ENCODE measurements around the gene ULBP2. TPM values are rescaled to one million over a fixed set of nuclear protein-coding genes. Genes with fewer than 3 reads are reported as not detected.
"Not testable (repeated sequence)": the region's sequence is repeated elsewhere in the genome, so short reads cannot be mapped to it uniquely, and the experiment has no call there.

The ULBP2 gene
- polyA plus RNA-seq, 1 donor = 0.09 TPM

- H3K4me1 ChIP-seq (ENCODE audit: control insufficient read depth, insufficient read depth, low read length) = peaks cover 14% of the 10 kb centered on the region
- no peaks in the 10 kb centered on the region for H3K36me3 ChIP-seq (ENCODE audit: control insufficient read depth, insufficient read depth, low read length)
- H3K9me3 ChIP-seq (ENCODE audit: control insufficient read depth, low read depth, low read length) = no peaks in the 10 kb centered on the region
- H3K27me3 ChIP-seq (ENCODE audit: control insufficient read depth, insufficient read depth, low read length) = peaks cover 35% of the 10 kb centered on the region
- H3K4me3 ChIP-seq (ENCODE audit: low read length) = no peak overlapping the region
- WGBS (ENCODE audit: insufficient coverage, low lambda C conversion rate) = no CpG with 5 or more reads among the region's 4 CpGs
- DNase-seq = no peak
- no peak overlapping the region for H3K27ac ChIP-seq (ENCODE audit: low read length)
These were observed 22.0 kb upstream of the ULBP2 start for GRCh38 chr6:149919834-149920225.

DNA sequence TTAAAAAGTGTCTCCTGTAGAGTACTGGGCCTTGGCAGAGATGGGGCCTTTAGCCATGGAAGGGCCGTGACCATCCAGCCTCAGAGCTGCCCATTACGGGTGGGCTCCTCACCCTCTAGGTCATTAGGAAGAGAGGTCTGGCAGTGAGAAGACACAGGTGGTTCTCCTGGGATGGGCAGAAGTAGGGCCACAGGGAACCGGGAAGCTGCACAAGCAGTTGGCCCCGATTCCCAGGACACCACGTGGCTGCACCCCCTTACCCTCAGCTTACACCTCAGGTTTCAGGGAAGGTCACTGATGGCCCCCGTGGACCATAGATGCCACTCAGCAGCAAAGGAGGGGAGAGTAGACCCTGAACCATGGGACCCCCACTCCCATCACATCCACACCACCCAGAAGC lies 20.5 kb upstream of the ULBP2 start:
- H3K27ac ChIP-seq (ENCODE audit: low read length) = no peak overlapping the region
- peaks cover 16% of the 10 kb centered on the region for H3K4me1 ChIP-seq (ENCODE audit: control insufficient read depth, insufficient read depth, low read length)
- peaks cover 47% of the 10 kb centered on the region for H3K27me3 ChIP-seq (ENCODE audit: control insufficient read depth, insufficient read depth, low read length)
- no peak overlapping the region for H3K4me3 ChIP-seq (ENCODE audit: low read length)
- WGBS (ENCODE audit: insufficient coverage, low lambda C conversion rate) = no CpG with 5 or more reads among the region's 6 CpGs
- DNase-seq = no peak
- no peaks in the 10 kb centered on the region for H3K36me3 ChIP-seq (ENCODE audit: control insufficient read depth, insufficient read depth, low read length)
- H3K9me3 ChIP-seq (ENCODE audit: control insufficient read depth, low read depth, low read length) = no peaks in the 10 kb centered on the region

DNA sequence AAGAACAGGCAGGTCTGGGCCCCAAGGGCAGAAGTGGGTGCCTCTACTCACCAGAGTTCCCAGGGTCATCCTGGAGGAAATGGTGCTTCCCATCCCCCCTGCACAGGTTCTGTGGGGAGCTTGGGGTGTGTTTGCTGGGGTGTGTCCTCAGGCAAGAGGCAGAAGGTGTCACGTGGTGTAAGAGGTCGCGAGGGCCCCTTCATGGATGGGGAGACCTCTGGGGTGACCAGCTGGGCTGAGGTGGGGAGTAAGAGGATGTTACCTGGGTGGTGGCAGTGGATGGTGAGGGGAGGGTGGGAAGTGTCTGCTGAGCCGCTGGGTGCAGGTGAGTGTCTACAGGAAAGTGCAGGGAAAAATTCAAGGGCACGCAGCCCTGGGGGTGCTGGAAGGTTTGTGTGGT lies 19.7 kb upstream of the ULBP2 start:
- not testable (repeated sequence) for H3K36me3 ChIP-seq (ENCODE audit: control insufficient read depth, insufficient read depth, low read length); H3K27ac ChIP-seq (ENCODE audit: low read length); H3K4me3 ChIP-seq (ENCODE audit: low read length); H3K9me3 ChIP-seq (ENCODE audit: control insufficient read depth, low read depth, low read length); DNase-seq
- Histone ChIP-seq H3K27me3 (ENCODE audit: control insufficient read depth, insufficient read depth, low read length) (peaks cover 48% of the 10 kb centered on the region), H3K4me1 (ENCODE audit: control insufficient read depth, insufficient read depth, low read length) (peaks cover 16% of the 10 kb centered on the region)
- no CpG with 5 or more reads among the region's 5 CpGs for WGBS (ENCODE audit: insufficient coverage, low lambda C conversion rate)

DNA sequence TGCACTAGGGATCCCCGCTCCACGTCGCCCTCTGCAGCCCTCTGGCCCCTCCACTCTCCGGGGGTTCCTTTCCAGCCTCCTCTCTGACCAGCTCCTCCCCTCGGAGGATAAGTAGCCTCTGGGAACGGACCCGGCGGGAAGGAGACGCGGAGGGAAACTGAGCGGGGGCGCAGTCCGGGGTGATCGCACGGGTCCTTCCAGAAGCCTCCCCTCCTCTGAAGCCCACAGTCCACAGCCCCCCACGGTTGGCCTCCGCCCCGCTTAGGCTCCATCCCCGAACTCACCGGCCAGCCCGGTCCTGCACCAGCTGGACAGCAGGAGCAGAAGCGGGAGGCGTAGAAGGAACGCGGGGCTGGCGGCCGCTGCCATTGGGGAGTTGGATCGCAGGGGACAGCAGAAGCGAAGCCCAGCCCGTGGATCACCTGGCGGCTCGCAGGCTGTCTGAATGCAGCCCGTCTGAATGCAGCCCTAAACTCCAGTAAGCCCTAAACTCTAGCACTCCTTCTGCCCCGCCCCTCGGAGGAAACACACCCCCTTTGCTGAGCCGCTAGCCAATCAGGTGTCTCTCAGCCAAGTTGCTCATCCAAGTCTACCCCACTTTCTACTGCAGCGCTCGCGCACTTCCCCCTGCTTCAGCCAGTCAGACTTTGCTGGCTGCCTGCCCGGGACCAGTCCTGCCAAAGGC lies 19.0 kb upstream of the ULBP2 start, which contains the start of gene RAET1G:
TSS of gene RAET1G (minus strand) at position 480 of the 685 bp plus-strand sequence. CDS start at position 369, 111 bp downstream.
- Histone ChIP-seq H3K27me3 (ENCODE audit: control insufficient read depth, insufficient read depth, low read length) (peaks cover 48% of the 10 kb centered on the region), H3K9me3 (ENCODE audit: control insufficient read depth, low read depth, low read length) (no peaks in the 10 kb centered on the region), H3K27ac (ENCODE audit: low read length) (no peak within 1 kb of the TSS), H3K4me1 (ENCODE audit: control insufficient read depth, insufficient read depth, low read length) (peaks cover 16% of the 10 kb centered on the region), H3K36me3 (ENCODE audit: control insufficient read depth, insufficient read depth, low read length) (no peaks in the 10 kb centered on the region), H3K4me3 (ENCODE audit: low read length) (peak within 1 kb of the TSS; percentile 45)
- WGBS (ENCODE audit: insufficient coverage, low lambda C conversion rate) = no CpG with 5 or more reads among the region's 40 CpGs
- peak; percentile 76 to 83 for DNase-seq

DNA sequence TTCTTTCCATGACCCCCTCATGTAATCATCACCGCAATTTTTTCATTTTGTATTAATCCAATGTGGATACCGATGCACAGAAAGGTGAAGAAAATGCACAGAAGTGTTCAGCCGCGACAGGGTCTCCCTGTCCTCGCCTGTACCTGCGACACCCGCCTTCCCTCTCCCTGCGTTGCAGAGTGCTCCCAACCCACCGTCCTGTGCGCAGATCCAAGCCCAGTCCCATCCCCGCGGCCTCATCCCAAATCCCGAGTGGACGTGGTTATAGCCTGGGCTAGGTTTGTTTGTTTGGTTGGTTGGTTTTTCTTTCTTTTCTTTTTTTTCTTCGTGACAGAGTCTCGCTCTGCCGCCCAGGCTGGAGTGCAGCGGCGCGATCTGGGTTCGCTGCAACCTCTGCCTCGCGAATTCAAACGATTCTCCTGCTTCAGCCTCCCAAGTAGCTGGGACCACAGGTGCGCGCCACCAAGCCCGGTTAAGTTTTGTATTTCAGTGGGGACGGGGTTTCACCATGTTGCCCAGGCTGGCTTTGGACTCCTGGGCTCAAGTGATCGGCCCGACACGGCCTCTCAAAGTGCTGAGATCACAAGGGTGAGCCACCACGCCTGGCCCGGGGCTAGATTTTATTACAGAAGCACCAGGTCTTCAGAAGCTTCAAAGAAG lies 18.4 kb upstream of the ULBP2 start:
- H3K9me3 ChIP-seq (ENCODE audit: control insufficient read depth, low read depth, low read length) = no peaks in the 10 kb centered on the region
- H3K27me3 ChIP-seq (ENCODE audit: control insufficient read depth, insufficient read depth, low read length) = peaks cover 48% of the 10 kb centered on the region
- H3K4me1 ChIP-seq (ENCODE audit: control insufficient read depth, insufficient read depth, low read length) = peaks cover 16% of the 10 kb centered on the region
- peak overlapping the region; percentile 45 for H3K4me3 ChIP-seq (ENCODE audit: low read length)
- DNase-seq = no peak
- no CpG with 5 or more reads among the region's 33 CpGs for WGBS (ENCODE audit: insufficient coverage, low lambda C conversion rate)
- no peak overlapping the region for H3K27ac ChIP-seq (ENCODE audit: low read length)
- no peaks in the 10 kb centered on the region for H3K36me3 ChIP-seq (ENCODE audit: control insufficient read depth, insufficient read depth, low read length)

GRCh38 chr6:149924206-149924932 lies 17.4 kb upstream of the ULBP2 start:
- WGBS (ENCODE audit: insufficient coverage, low lambda C conversion rate) = no CpG with 5 or more reads among the region's 9 CpGs
- Histone ChIP-seq H3K27me3 (ENCODE audit: control insufficient read depth, insufficient read depth, low read length) (peaks cover 54% of the 10 kb centered on the region), H3K9me3 (ENCODE audit: control insufficient read depth, low read depth, low read length) (no peaks in the 10 kb centered on the region), H3K36me3 (ENCODE audit: control insufficient read depth, insufficient read depth, low read length) (no peaks in the 10 kb centered on the region), H3K27ac (ENCODE audit: low read length) (no peak overlapping the region), H3K4me1 (ENCODE audit: control insufficient read depth, insufficient read depth, low read length) (peaks cover 16% of the 10 kb centered on the region), H3K4me3 (ENCODE audit: low read length) (no peak overlapping the region)
- no peak for DNase-seq

DNA sequence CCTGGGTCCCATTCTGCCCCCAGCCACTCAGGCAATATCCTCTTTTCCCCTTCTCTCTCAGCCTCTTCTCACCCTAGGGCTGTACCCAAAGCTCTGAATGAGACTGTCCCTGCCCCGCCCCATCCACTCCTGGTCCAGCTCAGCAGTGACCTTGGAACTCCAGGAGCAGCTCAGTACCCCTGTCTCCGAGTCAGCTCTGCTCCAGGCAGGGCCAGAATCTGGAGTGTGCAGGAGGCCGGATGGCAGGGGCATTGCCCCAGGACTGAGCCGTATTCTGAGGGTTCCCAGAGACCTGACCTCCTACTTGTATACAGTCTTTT lies 16.9 kb upstream of the ULBP2 start:
- Histone ChIP-seq H3K27me3 (ENCODE audit: control insufficient read depth, insufficient read depth, low read length) (peaks cover 58% of the 10 kb centered on the region), H3K4me1 (ENCODE audit: control insufficient read depth, insufficient read depth, low read length) (peaks cover 16% of the 10 kb centered on the region), H3K4me3 (ENCODE audit: low read length) (no peak overlapping the region), H3K9me3 (ENCODE audit: control insufficient read depth, low read depth, low read length) (no peaks in the 10 kb centered on the region), H3K36me3 (ENCODE audit: control insufficient read depth, insufficient read depth, low read length) (no peaks in the 10 kb centered on the region), H3K27ac (ENCODE audit: low read length) (no peak overlapping the region)
- no CpG with 5 or more reads among the region's 4 CpGs for WGBS (ENCODE audit: insufficient coverage, low lambda C conversion rate)
- no peak for DNase-seq

- WGBS (ENCODE audit: insufficient coverage, low lambda C conversion rate) = no CpG with 5 or more reads among the region's 34 CpGs
- H3K27me3 ChIP-seq (ENCODE audit: control insufficient read depth, insufficient read depth, low read length) = peaks cover 60% of the 10 kb centered on the region
- no peaks in the 10 kb centered on the region for H3K36me3 ChIP-seq (ENCODE audit: control insufficient read depth, insufficient read depth, low read length)
- peak in 1 of 2 donors; percentile 48 for DNase-seq
- peaks cover 16% of the 10 kb centered on the region for H3K4me1 ChIP-seq (ENCODE audit: control insufficient read depth, insufficient read depth, low read length)
- no peaks in the 10 kb centered on the region for H3K9me3 ChIP-seq (ENCODE audit: control insufficient read depth, low read depth, low read length)
- H3K27ac ChIP-seq (ENCODE audit: low read length) = no peak overlapping the region
- H3K4me3 ChIP-seq (ENCODE audit: low read length) = peak overlapping the region; percentile 60
These were observed 16.4 kb upstream of the ULBP2 start for GRCh38 chr6:149925253-149925973.

DNA sequence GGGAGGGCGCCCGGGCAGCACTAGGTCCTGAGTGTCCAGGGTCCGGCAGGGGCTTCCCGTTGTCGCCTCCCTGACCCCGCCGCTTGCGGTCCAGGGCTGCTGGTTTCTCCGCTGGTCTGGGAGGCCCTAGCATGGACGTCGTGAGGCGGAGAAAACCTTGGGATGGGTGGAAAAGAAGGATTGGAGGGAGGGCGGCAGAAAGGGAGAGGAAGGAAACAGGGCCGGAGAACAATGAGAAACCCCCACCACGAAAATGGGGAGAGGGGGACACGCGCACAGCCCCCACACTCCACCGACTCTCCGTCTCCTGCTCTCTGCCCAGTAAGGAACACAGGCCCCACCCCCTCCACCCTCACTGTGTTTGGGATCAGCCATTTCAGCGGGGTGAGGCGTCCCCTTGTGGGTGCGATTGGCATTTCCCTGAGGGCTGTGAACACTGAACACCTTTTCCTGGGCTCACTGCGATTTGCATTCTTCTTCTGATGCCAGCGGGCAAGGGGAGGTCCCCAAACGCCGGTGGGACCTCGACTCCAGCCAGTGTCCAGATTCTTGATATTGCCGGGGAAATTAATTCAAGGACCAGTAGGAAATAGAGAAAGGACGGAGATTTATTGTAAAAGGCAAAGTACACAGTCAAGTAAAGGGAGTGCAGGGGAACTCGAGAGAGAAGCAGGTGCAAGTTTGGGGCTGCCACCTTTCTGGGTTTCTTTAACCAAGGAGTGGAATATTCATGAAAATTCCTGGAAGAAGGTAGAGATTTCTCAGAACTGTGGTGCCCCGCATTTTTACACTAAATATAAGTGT lies 15.6 kb upstream of the ULBP2 start:
- no peak overlapping the region for H3K27ac ChIP-seq (ENCODE audit: low read length)
- 40% methylated on average over 1 of the region's 31 CpGs for WGBS (ENCODE audit: insufficient coverage, low lambda C conversion rate)

More for the DNA sequence above, 15.6 kb upstream of the ULBP2 start:
- no peaks in the 10 kb centered on the region for H3K36me3 ChIP-seq (ENCODE audit: control insufficient read depth, insufficient read depth, low read length)
- peak overlapping the region; percentile 60 for H3K4me3 ChIP-seq (ENCODE audit: low read length)
- DNase-seq = peak; percentile 63 to 70
- H3K27me3 ChIP-seq (ENCODE audit: control insufficient read depth, insufficient read depth, low read length) = peaks cover 67% of the 10 kb centered on the region
- H3K9me3 ChIP-seq (ENCODE audit: control insufficient read depth, low read depth, low read length) = no peaks in the 10 kb centered on the region
- peaks cover 16% of the 10 kb centered on the region for H3K4me1 ChIP-seq (ENCODE audit: control insufficient read depth, insufficient read depth, low read length)
